Measurements from ENCODE around the gene MYL7.

The MYL7 gene

GRCh38 chr7:44098092-44099068 is 42.8 kb downstream of the MYL7 start:
- no peak for DNase-seq

DNA sequence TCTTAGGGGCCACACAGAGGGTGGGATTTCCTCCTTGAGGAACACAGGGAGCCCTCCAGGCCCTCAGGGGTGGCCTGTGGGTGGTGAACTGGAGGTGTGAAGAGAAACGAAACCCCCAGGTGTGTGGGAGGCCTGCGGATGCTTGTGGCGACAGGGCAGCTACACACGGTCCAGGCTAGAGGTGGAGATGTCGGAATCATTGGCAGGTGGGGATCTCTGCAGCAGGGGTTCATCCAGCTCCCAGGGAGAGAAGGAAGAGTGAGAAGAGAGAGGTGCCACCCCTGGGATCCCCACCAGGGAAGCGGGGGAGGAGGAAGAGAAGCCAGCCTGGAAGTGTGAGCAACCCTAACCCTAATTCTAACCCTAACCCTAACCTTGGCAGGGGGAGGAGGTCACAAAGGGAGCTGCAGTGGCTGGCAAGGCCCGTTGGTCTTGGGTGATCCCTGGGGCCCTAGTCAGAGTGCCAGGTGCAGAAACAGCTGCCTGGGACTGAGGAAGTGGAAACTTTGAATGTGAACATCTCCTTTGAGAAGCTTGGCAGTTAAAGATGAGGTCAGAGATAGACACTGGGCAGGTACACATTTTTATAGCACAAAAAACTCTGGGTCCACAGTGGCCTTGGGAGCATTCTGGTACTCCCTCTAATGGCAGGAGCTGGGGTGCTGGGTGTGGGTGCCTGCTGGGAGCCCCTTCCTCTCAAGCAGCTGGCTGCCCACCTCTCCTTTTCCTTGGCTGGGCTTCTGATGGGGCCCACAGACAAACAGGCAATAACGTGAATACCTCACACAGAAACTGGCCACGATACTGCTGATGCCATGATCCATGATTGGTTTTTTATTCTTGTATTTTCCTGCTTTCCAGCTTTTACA is 43.8 kb downstream of the MYL7 start:
- no peak for DNase-seq

- no peak for DNase-seq
Measured at GRCh38 chr7:44096326-44096881, 44.7 kb downstream of the MYL7 start.

- no peak for DNase-seq
Measured at GRCh38 chr7:44095781-44096180, 45.4 kb downstream of the MYL7 start.

DNA sequence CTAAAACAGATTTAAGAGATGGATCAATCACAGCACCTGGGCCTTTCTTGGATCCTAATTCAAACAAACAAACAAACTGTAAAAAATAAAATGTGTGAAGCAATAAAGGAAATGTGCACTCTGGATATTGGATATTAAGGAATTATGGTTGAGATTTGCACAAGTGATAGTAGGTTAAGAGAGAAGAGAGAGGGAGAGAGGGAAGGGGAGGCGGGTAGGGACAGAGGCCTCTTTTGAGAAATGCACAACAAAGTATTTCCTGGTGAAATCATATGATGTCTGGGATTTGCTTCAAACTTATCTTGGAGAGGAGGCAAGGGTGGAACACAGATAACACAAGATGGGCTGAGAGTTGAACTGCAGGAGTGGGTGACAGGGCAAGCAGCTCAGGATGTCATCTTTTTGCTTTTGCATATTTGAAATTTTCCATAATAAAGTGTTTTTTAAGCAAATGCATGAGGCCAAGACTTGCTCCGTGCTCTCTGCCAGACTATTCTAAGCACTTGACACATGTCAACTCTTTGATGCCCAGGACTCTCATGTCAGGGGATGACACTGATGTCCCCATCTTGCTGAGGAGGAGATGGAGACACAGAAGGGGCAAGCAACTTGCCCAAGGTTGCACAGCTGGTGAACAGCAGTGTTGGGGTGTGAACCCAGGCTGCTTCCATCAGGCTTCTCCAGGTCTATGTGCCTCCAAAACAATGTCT is 46.1 kb downstream of the MYL7 start:
- DNase-seq = no peak

DNA sequence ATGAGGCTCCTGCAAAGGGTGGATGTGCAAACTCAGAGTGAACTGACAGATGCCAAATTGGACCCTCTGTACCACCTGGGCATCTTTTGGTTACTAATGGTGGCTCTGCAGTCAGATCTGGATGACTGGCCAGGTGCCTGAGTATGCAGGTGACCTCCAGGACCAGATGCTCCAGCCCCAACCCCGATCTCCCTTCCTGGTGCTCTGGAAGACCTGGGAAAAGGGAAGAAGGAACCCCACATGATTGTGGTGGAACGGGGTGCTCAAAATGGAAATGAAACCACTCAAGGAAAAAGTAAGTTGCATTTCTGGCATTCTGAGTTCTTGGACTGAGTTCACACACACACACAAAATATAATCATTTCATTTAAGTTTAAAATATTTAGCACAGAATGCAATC is 46.8 kb downstream of the MYL7 start:
- no peak for DNase-seq

GRCh38 chr7:44093102-44093641 is 48.0 kb downstream of the MYL7 start:
- no peak for DNase-seq
